GM21737 (cell line): ENCODE measurements around the gene UACA.
"Not testable (repeated sequence)": the region's sequence is repeated elsewhere in the genome, so short reads cannot be mapped to it uniquely, and the experiment has no call there.

ENCODE experiments used
- ATAC-seq: cut with Tn5 transposase; IDR thresholded peaks from one replicate; pipeline ENCODE4 v1.9.1; 2021; ENCODE audit warnings: mild to moderate bottlenecking, moderate library complexity; ENCODE audit not compliant: unreplicated experiment

Gene UACA

DNA sequence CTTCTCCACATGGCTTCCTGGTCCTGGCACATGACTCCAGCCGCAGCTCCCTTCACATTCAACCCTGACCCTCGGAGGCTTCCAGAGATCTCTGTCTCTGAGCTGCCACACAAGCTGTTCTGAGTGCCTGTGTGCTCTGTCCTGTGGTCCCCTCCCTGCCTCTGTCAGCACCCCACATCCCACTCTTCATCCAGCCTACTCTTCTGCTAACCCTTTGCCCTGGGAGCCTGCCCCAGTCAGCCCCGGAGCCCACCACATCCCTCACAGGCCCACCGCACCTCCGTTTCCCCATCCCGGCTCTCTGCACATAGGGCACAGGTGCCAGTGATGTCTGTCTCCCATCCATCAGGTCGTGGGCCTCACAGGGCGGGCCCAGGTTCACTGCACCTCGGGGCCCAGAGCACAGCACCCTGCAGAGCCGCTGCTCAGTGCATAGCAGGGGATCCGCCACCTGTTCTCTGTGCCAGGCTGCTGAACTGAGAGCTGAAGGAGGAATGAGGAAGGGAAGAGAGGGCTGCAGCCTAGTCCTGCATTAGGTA, 133.6 kb downstream of the UACA start:
- no peak for ATAC-seq

- ATAC-seq = no peak
Observed at GRCh38 chr15:70628549-70628896, 134.8 kb downstream of the UACA start.

- no peak for ATAC-seq
Observed at GRCh38 chr15:70627734-70628548, 135.4 kb downstream of the UACA start.

- ATAC-seq = no peak
Observed at GRCh38 chr15:70627322-70627721, 136.0 kb downstream of the UACA start.

DNA sequence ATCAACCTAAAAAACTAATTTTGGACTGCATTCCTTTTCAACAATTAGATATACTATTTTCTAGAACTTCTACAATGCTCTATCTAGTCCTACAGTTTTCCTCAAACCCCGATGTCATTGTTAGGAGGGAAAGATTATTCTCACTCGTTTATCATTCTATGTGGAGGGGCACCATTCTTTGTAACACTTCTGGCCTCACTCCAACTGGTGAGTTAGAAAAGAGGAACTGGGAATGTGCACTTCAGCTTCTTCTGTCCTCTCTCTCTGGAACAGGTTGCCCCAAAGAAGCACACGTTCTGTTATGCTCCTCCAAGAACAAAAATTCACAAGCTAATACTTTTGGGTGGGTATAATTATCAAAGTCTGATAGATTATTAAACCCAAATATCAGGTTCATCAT, 137.9 kb downstream of the UACA start:
- ATAC-seq = no peak

GRCh38 chr15:70625011-70625410, 138.3 kb downstream of the UACA start:
- ATAC-seq = no peak

GRCh38 chr15:70618929-70619328, 144.4 kb downstream of the UACA start:
- no peak for ATAC-seq

- no peak for ATAC-seq
Observed at GRCh38 chr15:70617911-70618287, 145.5 kb downstream of the UACA start.

DNA sequence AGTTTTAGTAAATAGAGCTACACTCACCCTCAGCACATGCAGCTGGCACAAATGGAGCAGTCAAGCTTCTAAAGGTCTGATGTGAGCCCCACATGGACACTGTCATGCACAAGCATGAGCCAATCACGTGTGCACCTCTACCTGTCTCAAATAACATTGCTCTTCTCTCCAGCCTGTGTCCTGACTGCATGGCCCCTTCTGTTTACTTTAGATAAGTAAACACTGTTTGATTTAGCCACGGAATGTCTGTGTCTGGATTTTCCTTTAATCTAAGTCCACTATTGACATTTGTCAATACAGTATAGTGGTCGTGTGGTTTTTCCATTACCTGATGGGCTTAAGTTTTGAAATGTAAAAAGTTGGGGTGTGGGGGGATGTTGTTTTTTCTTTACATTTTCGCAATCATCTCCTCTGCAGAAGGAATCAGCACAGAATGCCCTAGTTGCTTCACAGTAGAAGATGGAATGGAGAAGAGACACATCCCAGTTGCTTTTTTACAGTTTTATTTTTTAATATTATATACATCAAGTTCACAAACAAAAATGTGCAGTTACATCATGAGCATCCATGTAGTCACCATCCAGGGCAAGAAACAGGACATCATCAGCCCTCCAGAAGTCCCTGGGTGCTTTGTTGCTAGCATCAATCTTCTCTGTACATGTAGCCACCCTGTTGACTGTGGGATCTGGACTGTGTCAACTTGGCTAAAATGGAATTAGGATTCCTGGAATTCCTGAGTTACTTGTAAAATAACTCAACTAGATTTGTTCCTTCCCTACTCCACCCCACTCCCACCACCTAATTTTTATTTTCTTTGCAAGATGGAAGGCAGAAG, 146.1 kb downstream of the UACA start:
- ATAC-seq = no peak

- not testable (repeated sequence) for ATAC-seq
Observed at GRCh38 chr15:70616311-70616756, 147.0 kb downstream of the UACA start.

DNA sequence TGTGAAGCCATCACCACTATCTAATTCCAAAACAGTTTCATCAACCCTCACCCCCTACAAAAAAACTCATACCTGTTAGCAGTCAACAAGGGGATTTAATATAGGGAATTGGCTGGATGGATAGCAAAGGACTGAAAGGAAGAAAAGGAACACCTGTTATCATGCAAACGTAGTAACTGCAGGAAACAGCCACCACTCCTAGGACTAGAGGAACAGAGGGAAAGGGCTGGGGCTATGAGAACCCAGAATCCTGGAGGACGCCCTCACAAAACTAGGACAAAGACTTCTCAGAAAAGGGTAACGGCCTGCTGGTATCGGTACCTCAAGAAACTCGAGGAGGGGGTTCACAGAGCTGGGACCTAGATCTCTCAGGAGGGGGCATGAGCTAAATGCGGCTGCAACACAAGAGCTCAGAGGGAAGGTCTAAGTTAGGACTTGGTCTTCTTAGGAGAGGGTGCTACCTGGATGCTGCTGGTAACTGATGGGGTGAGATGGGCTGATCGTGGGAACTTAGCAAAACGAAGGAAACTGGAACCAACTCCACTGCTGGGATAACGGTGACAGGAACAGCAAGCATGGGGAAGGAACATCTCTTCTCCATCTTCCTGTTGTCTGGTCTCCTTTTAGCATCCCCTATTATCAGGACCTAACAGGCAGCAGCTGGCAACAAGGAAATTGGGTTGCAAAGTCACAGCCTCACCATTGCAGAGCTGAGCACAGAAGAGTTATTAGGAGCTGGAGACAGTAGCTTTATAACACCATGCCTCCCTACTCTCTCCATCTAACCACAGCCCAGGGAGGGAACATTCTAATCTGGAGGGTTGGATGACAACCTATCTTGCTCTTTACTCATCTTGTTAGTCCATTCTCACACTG, 147.7 kb downstream of the UACA start:
- no peak for ATAC-seq

DNA sequence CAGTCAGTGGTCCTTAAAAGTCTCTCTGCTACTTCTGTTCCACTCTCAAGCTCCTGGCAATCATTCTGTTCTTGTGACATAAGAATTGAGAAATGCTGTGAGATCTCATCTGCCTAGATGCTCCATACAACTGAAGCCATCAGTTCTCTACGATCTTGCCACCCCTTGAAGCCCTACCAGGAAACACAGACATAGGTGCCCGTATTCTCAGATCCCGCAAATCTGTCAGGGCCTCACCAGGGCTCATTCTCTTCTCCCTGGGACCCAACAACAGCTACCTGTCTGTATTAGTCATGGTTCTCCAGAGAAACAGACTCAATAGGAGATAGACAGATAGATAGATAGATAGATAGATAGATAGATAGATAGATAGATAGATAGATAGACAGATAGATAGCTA, 149.1 kb downstream of the UACA start:
- no peak for ATAC-seq

DNA sequence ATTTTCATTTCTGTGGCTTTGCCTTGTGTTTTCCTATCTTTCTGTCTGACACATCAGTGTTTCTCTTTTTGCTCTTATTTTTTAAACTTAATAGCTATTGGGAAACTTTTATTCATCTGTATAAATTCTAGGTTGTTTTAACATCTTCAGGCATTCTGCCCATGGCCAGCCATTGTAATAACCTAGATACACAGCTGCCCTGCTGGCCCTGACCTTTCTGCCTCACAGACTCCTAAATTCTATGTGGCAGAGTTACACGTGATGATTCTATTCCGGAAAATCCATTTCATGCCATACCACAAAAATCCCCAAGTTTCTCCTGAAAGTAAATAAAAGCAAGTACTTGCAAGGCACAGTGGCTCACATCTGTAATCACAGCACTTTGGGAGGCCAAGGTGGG, 150.1 kb downstream of the UACA start:
- no peak for ATAC-seq

GRCh38 chr15:70611286-70611685, 152.1 kb downstream of the UACA start:
- no peak for ATAC-seq

- no peak for ATAC-seq
Observed at GRCh38 chr15:70610541-70610940, 152.8 kb downstream of the UACA start.

DNA sequence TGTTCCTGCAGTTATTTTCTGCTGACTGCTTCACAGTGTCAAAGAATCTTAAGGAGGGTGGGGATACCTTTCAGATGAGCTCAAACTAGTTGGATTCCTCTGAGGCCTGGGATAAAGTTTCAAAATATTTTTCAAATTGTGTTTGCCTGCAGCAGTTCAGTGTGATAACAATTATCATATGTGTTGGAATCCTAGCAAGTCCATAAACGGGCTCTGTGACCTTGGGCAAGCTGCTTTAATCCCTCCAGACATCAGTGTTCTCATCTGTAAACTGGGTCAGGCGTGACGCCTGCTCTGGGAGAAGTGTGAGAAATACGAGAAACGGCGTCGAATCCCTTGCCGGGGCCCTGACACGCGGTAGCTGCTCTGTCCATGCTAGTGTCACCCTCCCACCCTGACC, 153.5 kb downstream of the UACA start:
- no peak for ATAC-seq

GRCh38 chr15:70608144-70608543, 155.2 kb downstream of the UACA start:
- ATAC-seq = no peak

GRCh38 chr15:70605606-70606410, 157.6 kb downstream of the UACA start:
- ATAC-seq = no peak

- ATAC-seq = no peak
Observed at GRCh38 chr15:70604666-70605315, 158.6 kb downstream of the UACA start.
